ENCODE data around the gene TMEM125. TPM values are rescaled to one million over a fixed set of nuclear protein-coding genes. Genes with fewer than 3 reads are reported as not detected.

The TMEM125 gene
- total RNA-seq, 2 experiments from 2014 or later = not detected

- DNase-seq (no peak), ATAC-seq (ENCODE audit: low read depth) (no peak)
- no peaks in the 10 kb centered on the region for H3K36me3 Mint-ChIP-seq
- H3K27me3 Mint-ChIP-seq = no peaks in the 10 kb centered on the region
- peaks cover 2% of the 10 kb centered on the region for H3K4me1 Mint-ChIP-seq
- POLR2A ChIA-PET = no interaction called here
- no peaks in the 10 kb centered on the region for H3K9me3 Mint-ChIP-seq
- no peak overlapping the region for H3K27ac Mint-ChIP-seq
- H3K4me3 Mint-ChIP-seq = no peak overlapping the region
Measured at GRCh38 chr1:43307458-43308158, 37.8 kb downstream of the TMEM125 start.

GRCh38 chr1:43308635-43309404 is 39.0 kb downstream of the TMEM125 start:
- Mint-ChIP-seq H3K4me3 (no peak overlapping the region), H3K36me3 (no peaks in the 10 kb centered on the region), H3K4me1 (peaks cover 2% of the 10 kb centered on the region), H3K27me3 (no peaks in the 10 kb centered on the region), H3K27ac (no peak overlapping the region), H3K9me3 (no peaks in the 10 kb centered on the region)
- ATAC-seq (ENCODE audit: low read depth) (no peak), DNase-seq (no peak)
- POLR2A ChIA-PET = no interaction called here

GRCh38 chr1:43309405-43310025 is 39.7 kb downstream of the TMEM125 start:
- Mint-ChIP-seq H3K27ac (no peak overlapping the region), H3K36me3 (no peaks in the 10 kb centered on the region), H3K27me3 (no peaks in the 10 kb centered on the region), H3K9me3 (no peaks in the 10 kb centered on the region), H3K4me1 (no peaks in the 10 kb centered on the region), H3K4me3 (no peak overlapping the region)
- DNase-seq (no peak), ATAC-seq (ENCODE audit: low read depth) (no peak)
- POLR2A ChIA-PET = no interaction called here

GRCh38 chr1:43311521-43311920 is 41.7 kb downstream of the TMEM125 start:
- Mint-ChIP-seq H3K36me3 (no peaks in the 10 kb centered on the region), H3K27ac (no peak overlapping the region), H3K27me3 (no peaks in the 10 kb centered on the region), H3K4me3 (no peak overlapping the region), H3K4me1 (no peaks in the 10 kb centered on the region), H3K9me3 (no peaks in the 10 kb centered on the region)
- ATAC-seq (ENCODE audit: low read depth) (no peak), DNase-seq (no peak)
- POLR2A ChIA-PET = no interaction called here

- POLR2A ChIA-PET = no interaction called here
- DNase-seq = no peak
- Mint-ChIP-seq H3K27me3 (no peaks in the 10 kb centered on the region), H3K27ac (no peak overlapping the region), H3K4me3 (no peak overlapping the region), H3K9me3 (no peaks in the 10 kb centered on the region), H3K4me1 (no peaks in the 10 kb centered on the region), H3K36me3 (no peaks in the 10 kb centered on the region)
- no peak for ATAC-seq (ENCODE audit: low read depth)
Measured at GRCh38 chr1:43312212-43312623, 42.4 kb downstream of the TMEM125 start.

GRCh38 chr1:43312663-43313515 is 43.1 kb downstream of the TMEM125 start:
- no peaks in the 10 kb centered on the region for H3K36me3 Mint-ChIP-seq
- no peak overlapping the region for H3K4me3 Mint-ChIP-seq
- no peaks in the 10 kb centered on the region for H3K4me1 Mint-ChIP-seq
- no peaks in the 10 kb centered on the region for H3K27me3 Mint-ChIP-seq
- no peak for DNase-seq
- no peaks in the 10 kb centered on the region for H3K9me3 Mint-ChIP-seq
- no peak overlapping the region for H3K27ac Mint-ChIP-seq
- no peak for ATAC-seq (ENCODE audit: low read depth)
- POLR2A ChIA-PET = no interaction called here

GRCh38 chr1:43313771-43314170 is 44.0 kb downstream of the TMEM125 start:
- H3K9me3 Mint-ChIP-seq = no peaks in the 10 kb centered on the region
- DNase-seq (no peak), ATAC-seq (ENCODE audit: low read depth) (no peak)
- POLR2A ChIA-PET = no interaction called here
- no peaks in the 10 kb centered on the region for H3K4me1 Mint-ChIP-seq
- no peak overlapping the region for H3K4me3 Mint-ChIP-seq
- no peaks in the 10 kb centered on the region for H3K36me3 Mint-ChIP-seq
- H3K27ac Mint-ChIP-seq = no peak overlapping the region
- H3K27me3 Mint-ChIP-seq = no peaks in the 10 kb centered on the region

- Mint-ChIP-seq H3K27me3 (no peaks in the 10 kb centered on the region), H3K4me1 (no peaks in the 10 kb centered on the region), H3K9me3 (no peaks in the 10 kb centered on the region), H3K27ac (no peak overlapping the region), H3K36me3 (no peaks in the 10 kb centered on the region), H3K4me3 (no peak overlapping the region)
- POLR2A ChIA-PET = no interaction called here
- ATAC-seq (ENCODE audit: low read depth) = no peak
- DNase-seq = no peak
Measured at GRCh38 chr1:43314233-43314632, 44.5 kb downstream of the TMEM125 start.

- Mint-ChIP-seq H3K27me3 (no peaks in the 10 kb centered on the region), H3K4me1 (no peaks in the 10 kb centered on the region), H3K27ac (no peak overlapping the region), H3K4me3 (no peak overlapping the region), H3K9me3 (no peaks in the 10 kb centered on the region), H3K36me3 (no peaks in the 10 kb centered on the region)
- ATAC-seq (ENCODE audit: low read depth) (no peak), DNase-seq (no peak)
- POLR2A ChIA-PET = no interaction called here
Measured at GRCh38 chr1:43315481-43315880, 45.7 kb downstream of the TMEM125 start.

GRCh38 chr1:43315963-43316737 is 46.4 kb downstream of the TMEM125 start:
- H3K27me3 Mint-ChIP-seq = no peaks in the 10 kb centered on the region
- H3K36me3 Mint-ChIP-seq = no peaks in the 10 kb centered on the region
- no peak overlapping the region for H3K27ac Mint-ChIP-seq
- H3K9me3 Mint-ChIP-seq = no peaks in the 10 kb centered on the region
- DNase-seq = no peak
- H3K4me3 Mint-ChIP-seq = no peak overlapping the region
- H3K4me1 Mint-ChIP-seq = no peaks in the 10 kb centered on the region
- POLR2A ChIA-PET = no interaction called here
- no peak for ATAC-seq (ENCODE audit: low read depth)

GRCh38 chr1:43316738-43317520 is 47.1 kb downstream of the TMEM125 start:
- H3K27me3 Mint-ChIP-seq = no peaks in the 10 kb centered on the region
- no peaks in the 10 kb centered on the region for H3K36me3 Mint-ChIP-seq
- H3K4me3 Mint-ChIP-seq = no peak overlapping the region
- ATAC-seq (ENCODE audit: low read depth) (no peak), DNase-seq (no peak)
- no peaks in the 10 kb centered on the region for H3K9me3 Mint-ChIP-seq
- no peak overlapping the region for H3K27ac Mint-ChIP-seq
- POLR2A ChIA-PET = no interaction called here
- no peaks in the 10 kb centered on the region for H3K4me1 Mint-ChIP-seq

GRCh38 chr1:43317817-43318471 is 48.2 kb downstream of the TMEM125 start:
- ATAC-seq (ENCODE audit: low read depth) (no peak), DNase-seq (no peak)
- H3K27ac Mint-ChIP-seq = no peak overlapping the region
- H3K9me3 Mint-ChIP-seq = no peaks in the 10 kb centered on the region
- no peaks in the 10 kb centered on the region for H3K27me3 Mint-ChIP-seq
- H3K4me1 Mint-ChIP-seq = no peaks in the 10 kb centered on the region
- H3K4me3 Mint-ChIP-seq = no peak overlapping the region
- POLR2A ChIA-PET = no interaction called here
- H3K36me3 Mint-ChIP-seq = no peaks in the 10 kb centered on the region
